ENCODE measurements around the gene COX5A.
"Not testable (repeated sequence)": the region's sequence is repeated elsewhere in the genome, so short reads cannot be mapped to it uniquely, and the experiment has no call there.

COX5A gene

GRCh38 chr15:74901612-74902063, 36.2 kb downstream of the COX5A start:
- DNase-seq (ENCODE audit: low read depth), result peak; percentile 40

DNA sequence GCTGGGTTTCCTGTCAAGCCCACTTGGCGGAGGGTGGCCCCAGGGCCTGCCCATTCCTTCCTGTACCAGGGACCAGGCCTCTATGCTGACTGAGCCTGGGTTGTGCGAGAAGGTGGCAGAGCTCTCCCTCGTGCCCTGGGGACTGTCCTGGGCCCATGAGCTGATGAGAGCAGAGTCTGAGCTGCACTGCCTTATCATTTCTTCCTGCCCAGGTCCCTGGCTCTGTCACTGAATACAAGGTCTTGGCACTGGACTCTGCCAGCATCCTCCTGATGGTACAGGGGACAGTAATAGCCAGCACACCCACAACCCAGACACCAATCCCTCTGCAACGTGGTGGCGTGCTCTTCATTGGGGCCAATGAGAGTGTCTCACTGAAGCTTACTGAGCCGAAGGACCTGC, 40.6 kb downstream of the COX5A start:
- DNase-seq (ENCODE audit: low read depth), result no peak

DNA sequence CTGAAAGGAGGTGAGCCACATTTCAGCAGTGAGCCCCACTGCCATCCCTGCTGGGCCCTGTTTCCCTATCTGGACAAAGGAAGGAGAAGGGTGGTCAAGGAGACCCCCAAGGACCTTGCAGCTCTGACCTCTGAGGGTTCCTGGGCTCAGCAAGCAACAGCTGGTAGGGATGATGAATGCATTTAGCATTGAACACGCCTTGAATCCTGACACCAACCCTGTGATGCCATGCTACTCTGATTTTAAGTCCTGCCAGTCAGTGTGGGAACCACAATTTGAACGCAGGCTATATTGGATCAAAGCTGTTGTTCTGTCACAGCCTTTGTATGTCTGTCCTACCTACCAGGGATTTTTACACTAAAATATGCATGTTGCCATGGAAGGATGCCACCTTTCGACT, 41.6 kb downstream of the COX5A start:
- no peak for DNase-seq (ENCODE audit: low read depth)

- no peak for DNase-seq (ENCODE audit: low read depth)
These were observed 42.0 kb downstream of the COX5A start for GRCh38 chr15:74895830-74896229.

DNA sequence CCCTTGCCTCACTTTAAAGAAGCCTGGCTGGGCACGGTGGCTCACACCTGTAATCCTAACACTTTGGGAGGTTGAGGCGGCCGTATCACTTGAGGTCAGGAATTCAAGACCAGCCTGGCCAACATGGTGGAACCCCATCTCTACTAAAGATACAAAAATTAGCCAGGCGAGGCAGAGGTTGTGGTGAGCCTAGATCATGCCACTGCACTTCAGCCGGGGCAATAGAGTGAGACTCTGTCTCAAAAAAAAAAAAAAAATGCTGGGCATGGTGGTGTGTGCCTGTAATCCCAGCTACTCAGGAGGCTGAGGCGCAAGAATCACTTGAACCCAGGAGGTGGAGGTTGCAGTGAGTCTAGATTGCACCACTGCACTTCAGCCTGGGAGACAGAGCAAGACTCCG, 43.5 kb downstream of the COX5A start:
- DNase-seq (ENCODE audit: low read depth), result not testable (repeated sequence)

GRCh38 chr15:74893627-74894026, 44.2 kb downstream of the COX5A start:
- no peak for DNase-seq (ENCODE audit: low read depth)

- no peak for DNase-seq (ENCODE audit: low read depth)
These were observed 44.9 kb downstream of the COX5A start for GRCh38 chr15:74892931-74893330.

DNA sequence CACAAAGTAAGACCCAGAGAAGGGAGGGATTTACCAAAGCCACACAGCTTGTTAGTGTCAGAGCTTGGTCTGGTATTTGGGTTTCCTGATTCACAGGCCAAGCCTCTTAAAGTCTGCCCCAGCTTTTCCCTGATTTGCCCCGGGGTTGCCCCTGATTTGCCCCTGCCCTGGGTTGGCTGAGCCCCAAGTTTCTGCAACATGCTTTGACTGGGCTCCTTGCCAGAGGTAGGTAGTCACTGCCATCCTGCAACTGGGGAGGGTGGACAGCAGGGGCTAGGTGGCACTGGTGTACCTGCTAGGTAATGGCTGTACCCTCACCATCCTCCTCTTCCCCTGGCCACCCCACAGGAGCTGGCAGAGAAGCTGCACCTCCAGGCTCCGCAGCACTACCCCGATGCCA, 45.6 kb downstream of the COX5A start:
- no peak for DNase-seq (ENCODE audit: low read depth)

DNA sequence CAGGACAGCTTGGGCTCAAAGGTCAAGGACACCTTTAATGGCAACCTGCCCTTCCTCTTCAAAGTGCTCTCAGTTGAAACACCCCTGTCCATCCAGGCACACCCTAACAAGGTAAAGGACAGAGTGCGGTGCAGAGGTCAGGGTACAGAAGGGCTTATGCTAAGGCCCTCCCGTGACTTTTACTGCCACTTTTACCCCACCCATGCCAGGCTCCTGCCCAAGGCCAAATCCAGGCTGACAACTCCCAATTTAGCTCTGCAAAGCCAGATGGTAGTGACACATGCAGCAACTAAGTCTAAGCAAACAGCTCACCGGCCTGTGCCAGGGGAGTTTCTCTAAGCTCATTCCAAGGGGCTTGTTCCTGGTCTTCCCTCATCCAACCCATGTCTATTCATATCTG, 46.4 kb downstream of the COX5A start:
- no peak for DNase-seq (ENCODE audit: low read depth)

- DNase-seq (ENCODE audit: low read depth), result no peak
These were observed 47.3 kb downstream of the COX5A start for GRCh38 chr15:74890665-74890960.

GRCh38 chr15:74889883-74890664, 47.8 kb downstream of the COX5A start, which contains the start of gene MPI:
TSS of gene MPI (plus strand) at chr15:74890042. CDS start at chr15:74890074, 32 bp downstream.
- peak; percentile 69 for DNase-seq (ENCODE audit: low read depth)

DNA sequence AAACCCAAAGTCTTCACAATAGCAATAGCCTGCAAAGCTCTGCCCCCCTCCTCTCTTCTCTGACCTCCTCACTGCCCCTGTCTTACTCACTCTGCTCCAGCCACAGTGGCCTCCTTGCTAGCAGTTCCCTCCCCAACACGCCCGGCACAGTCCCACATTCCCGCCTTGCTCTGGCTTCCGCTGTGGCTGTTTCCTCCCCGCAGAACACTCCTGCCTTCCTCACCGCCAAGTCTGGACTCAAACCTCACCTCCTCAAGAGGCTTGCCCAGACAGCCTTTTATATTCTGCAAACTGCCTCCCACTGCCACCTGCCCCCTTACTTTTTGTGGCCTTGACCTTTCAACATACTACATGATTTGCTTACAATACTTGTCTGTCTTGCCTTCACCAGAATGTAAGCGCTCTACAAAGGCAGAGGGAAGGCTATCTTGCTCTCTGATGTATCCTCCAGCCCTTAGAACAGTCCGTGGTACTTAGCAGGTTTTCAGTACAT, 48.4 kb downstream of the COX5A start:
- peak; percentile 38 for DNase-seq (ENCODE audit: low read depth)

- peak; percentile 25 for DNase-seq (ENCODE audit: low read depth)
These were observed 49.2 kb downstream of the COX5A start for GRCh38 chr15:74888716-74889115.

- not testable (repeated sequence) for DNase-seq (ENCODE audit: low read depth)
These were observed 50.2 kb downstream of the COX5A start for GRCh38 chr15:74887537-74888193.

DNA sequence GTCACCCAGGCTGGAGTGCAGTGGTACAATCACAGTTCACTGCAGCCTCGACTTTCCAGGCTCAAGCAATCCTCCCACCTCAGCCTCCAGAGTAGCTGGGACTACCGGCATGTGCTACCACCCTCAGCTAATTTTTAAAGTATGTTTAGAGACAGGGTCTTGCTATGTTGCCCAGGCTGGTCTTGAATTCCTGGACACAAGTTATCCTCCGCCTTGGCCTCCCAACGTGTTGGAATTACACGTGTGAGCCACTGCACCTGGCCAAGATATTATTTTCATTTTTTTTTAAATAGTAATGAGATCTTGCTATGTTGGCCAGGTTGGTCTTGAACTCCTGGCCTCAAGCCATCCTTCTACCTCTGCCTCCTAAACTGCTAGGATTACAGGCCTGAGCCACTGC, 52.4 kb downstream of the COX5A start:
- no peak for DNase-seq (ENCODE audit: low read depth)

GRCh38 chr15:74884428-74885223, 53.2 kb downstream of the COX5A start:
- no peak for DNase-seq (ENCODE audit: low read depth)

DNA sequence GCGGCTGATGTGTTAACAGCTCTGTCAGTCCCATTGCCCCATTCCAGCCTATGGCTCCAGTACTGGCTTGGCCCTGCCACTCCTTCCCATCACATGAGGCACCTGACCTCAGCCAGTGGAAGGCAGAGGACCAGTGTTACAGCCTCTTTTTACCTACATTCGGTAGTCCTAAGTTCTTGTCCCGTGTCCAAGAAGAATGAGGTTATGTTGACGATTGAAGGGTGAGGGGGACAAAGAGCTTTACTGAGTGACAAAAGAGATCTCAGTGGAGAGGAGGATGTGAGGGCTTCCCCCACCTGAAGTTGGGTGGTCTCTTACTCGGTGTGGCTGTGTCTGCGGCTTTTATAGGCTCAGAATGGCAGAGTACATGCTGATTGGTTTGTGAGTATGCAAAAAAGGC, 55.3 kb downstream of the COX5A start:
- no peak for DNase-seq (ENCODE audit: low read depth)

DNA sequence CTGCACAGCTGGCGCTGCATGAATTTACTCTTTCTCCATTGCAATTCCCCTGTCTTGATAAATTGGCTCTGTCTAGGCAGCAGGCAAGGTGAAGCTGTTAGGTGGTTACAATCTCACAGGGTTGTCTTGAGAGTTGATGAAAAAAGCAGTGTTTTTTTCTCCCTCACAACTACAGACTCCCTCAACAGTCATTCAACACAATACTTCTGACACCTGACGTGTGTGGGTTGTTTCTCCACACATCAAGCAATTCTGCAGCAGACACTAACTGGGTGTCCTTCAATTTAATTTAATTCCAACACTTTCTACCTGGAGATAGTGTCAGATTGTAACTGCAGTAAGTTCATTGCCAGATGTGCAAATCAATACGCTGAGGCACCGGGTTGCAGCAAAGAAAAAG, 59.6 kb downstream of the COX5A start:
- no peak for DNase-seq (ENCODE audit: low read depth)

DNA sequence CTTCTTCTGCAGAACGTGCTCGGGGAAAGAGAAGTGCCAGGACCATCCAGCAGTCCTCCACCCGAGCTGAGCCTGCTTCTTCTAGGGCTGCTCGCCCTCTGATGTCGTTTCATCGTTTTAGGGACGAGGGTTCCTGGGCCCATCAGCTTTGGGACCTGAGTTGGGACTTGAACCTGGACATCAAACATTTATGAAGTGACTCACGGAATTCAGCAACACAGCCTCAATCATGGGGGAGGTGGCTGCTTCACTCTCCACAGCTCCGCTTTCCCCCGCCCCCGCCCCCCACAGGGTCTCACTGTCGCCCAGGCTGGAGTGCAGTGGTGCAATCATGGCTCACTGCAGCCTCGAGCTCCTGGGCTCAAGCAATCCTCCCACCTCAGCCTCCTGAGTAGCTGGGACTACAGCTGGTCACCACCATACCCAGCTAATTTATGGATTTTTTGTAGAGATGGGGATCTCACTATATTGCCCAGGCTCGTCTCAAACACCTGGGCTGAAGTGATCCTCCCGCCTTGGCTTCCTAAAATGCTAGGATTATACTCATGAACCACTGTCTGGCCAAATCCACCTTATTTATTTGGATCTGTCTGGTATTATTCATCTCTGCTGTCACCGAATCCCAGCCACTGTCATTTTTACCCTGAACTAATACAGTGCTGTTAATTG, 64.0 kb downstream of the COX5A start:
- DNase-seq (ENCODE audit: low read depth), result peak; percentile 33

DNA sequence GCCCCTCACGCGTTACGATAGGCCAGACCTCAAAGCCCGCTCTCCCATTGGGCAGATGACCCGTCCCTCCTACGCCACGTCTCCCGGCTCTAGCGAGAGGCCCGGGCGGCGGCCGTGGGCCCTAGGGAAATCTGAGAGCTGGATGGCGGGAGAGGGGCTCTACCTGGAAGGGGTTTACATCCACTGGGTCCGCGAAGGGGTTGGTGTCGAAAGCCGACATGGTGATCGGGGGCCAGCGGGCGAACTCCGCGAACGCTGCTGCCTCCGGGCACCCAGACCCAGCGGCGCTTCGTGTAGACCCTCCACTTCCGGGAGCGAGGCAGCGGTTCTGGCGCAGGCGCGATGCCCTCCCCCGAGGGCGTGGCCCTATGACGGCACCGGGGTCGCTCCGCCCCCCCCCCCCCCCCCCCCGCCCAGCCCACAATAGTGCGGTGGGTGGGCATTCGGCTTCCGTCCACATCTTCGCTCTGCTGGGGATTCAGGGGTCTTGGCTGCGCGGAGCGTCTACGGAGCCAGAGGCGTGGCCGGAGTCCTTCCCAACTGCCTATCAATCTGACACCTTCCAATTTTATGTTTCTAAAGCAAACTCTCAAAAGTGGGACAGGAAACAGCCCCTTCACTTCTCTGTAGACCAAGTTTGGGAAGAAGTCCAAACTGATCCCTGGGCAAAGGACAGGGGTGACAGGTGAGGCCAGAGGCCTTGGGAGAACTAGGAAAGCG, 64.7 kb downstream of the COX5A start, which contains the start of gene SCAMP2:
Gene SCAMP2, minus strand, starts transcription at position 330 of the 720 bp plus-strand sequence. Its CDS starts 110 bp downstream, at position 220.
- DNase-seq (ENCODE audit: low read depth), result peak; percentile 93

DNA sequence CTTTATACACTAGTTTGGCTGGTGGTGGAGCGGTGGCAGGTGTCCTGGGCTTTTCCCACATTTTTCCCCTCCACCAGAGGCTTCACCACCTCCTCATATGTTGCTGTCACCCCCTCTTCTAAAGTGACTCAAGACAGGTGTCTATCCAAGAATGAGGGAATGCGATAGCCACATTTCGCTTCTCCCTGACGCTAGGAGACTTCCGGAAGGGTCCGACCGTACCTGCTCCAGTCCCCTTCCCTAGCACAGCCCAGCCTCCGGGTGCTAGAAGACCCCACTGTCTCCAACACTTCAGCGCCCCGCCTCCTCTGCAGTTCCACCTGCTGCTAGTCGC, 65.2 kb downstream of the COX5A start:
- DNase-seq (ENCODE audit: low read depth), result no peak

Data from amniotic epithelial cell (primary cell).